Transverse colon (tissue), 4 donors: Measurements from ENCODE around the gene TNFSF11.

Experiments used
- CTCF ChIP-seq, 5 experiments: fragments of 200-600 bp in 3 of 5; fragments of 450-650 bp in 2 of 5; sonication (generic) in 3 of 5; IDR thresholded peaks; 1 replicate in 2 of 5; 2 replicates in 3 of 5; pipeline ENCODE4 v1.5.1; 2016 to 2017; ENCODE audit warnings: antibody characterized with exemption in 5 of 5, inconsistent platforms in 3 of 5, mild to moderate bottlenecking in 2 of 5, moderate library complexity in 1 of 5
- EP300 ChIP-seq: sonication (generic); formaldehyde crosslinking; IDR thresholded peaks from one replicate; pipeline ENCODE4 v1.6.1; 2017; ENCODE audit warnings: antibody characterized with exemption, low read depth
- POLR2A ChIP-seq: fragments of 450-650 bp; IDR thresholded peaks from one replicate; pipeline ENCODE4 v1.6.1; 2016; ENCODE audit warnings: antibody characterized with exemption, mild to moderate bottlenecking, moderate library complexity
- POLR2AphosphoS5 ChIP-seq, 3 donors: sonication (generic); formaldehyde crosslinking; IDR thresholded peaks; one replicate each; pipeline ENCODE4 v1.6.1; 2016; ENCODE audit warnings: antibody characterized with exemption in 3 of 3

- no peak for TF ChIP-seq CTCF (IDR thresholded peaks at IDR 0.05)
- no peak for TF ChIP-seq POLR2A
- TF ChIP-seq EP300: no peak
- TF ChIP-seq POLR2AphosphoS5 (IDR thresholded peaks at IDR 0.05): no peak
Observed at GRCh38 chr13:42612021-42612765, 38.2 kb downstream of the TNFSF11 start.
